ENCODE data around the gene PLCH2. TPM values are rescaled to one million over a fixed set of nuclear protein-coding genes. Genes with fewer than 3 reads are reported as not detected.
A peak's percentile ranks its signal among the peaks of the same experiment; 100 is the strongest.

Gene PLCH2
- total and polyA plus RNA-seq, 2 of the 13 experiments (the other 11 are each of a cell fraction or from before 2014, with no cell fraction given), result 0.15 to 0.67 TPM

- TF ChIP-seq ZNF670 (CRISPR knock-in tag; IDR thresholded peaks at IDR 0.05; ENCODE audit: borderline replicate concordance) (peak; percentile 79; the same call in 1 of the 2 replicates), ZNF282 (IDR thresholded peaks at IDR 0.05; ENCODE audit: partially characterized antibody) (no peak), SAP130 (CRISPR knock-in tag; IDR thresholded peaks at IDR 0.05; ENCODE audit: low read depth) (no peak), ZNF678 (CRISPR knock-in tag; IDR thresholded peaks at IDR 0.05) (no peak), ZSCAN25 (CRISPR knock-in tag; IDR thresholded peaks at IDR 0.05) (no peak), FOXM1 (CRISPR knock-in tag; IDR thresholded peaks at IDR 0.05) (no peak), ZNF430 (CRISPR knock-in tag; IDR thresholded peaks at IDR 0.05) (no peak), KAT7 (CRISPR knock-in tag; IDR thresholded peaks at IDR 0.05; ENCODE audit: borderline replicate concordance) (no peak), KLF15 (CRISPR knock-in tag; IDR thresholded peaks at IDR 0.05; ENCODE audit: borderline replicate concordance) (no peak), ZNF264 (CRISPR knock-in tag; IDR thresholded peaks at IDR 0.05) (no peak), ZNF607 (CRISPR knock-in tag; IDR thresholded peaks at IDR 0.05; ENCODE audit: borderline replicate concordance) (no peak), HOXA7 (CRISPR knock-in tag; IDR thresholded peaks at IDR 0.05) (no peak), KLF11 (CRISPR knock-in tag; IDR thresholded peaks at IDR 0.05) (no peak), ZNF563 (CRISPR knock-in tag; IDR thresholded peaks at IDR 0.05) (peak; percentile 35; the same call in 1 of the 2 replicates), SCMH1 (CRISPR knock-in tag; IDR thresholded peaks at IDR 0.05; ENCODE audit: borderline replicate concordance) (no peak), JUN (CRISPR knock-in tag; IDR thresholded peaks at IDR 0.05) (no peak), ETV5 (CRISPR knock-in tag; IDR thresholded peaks at IDR 0.05; ENCODE audit: borderline replicate concordance) (no peak; the same call in 1 of the 2 replicates), MXI1 (IDR thresholded peaks at IDR 0.05; ENCODE audit: borderline replicate concordance, low read depth, low read length) (no peak), TMF1 (CRISPR knock-in tag; IDR thresholded peaks at IDR 0.05; ENCODE audit: low read depth) (no peak), ZC3H13 (CRISPR knock-in tag; IDR thresholded peaks at IDR 0.05) (peak; percentile 81), BRCA1 (CRISPR knock-in tag; IDR thresholded peaks at IDR 0.05) (no peak), MEIS2 (CRISPR knock-in tag; IDR thresholded peaks at IDR 0.05) (no peak), ZNF432 (CRISPR knock-in tag; IDR thresholded peaks at IDR 0.05; ENCODE audit: borderline replicate concordance) (no peak), ZNF354B (CRISPR knock-in tag; IDR thresholded peaks at IDR 0.05) (no peak), ZNF691 (CRISPR knock-in tag; IDR thresholded peaks at IDR 0.05; ENCODE audit: borderline replicate concordance, low read depth) (no peak), CAMTA2 (CRISPR knock-in tag; IDR thresholded peaks at IDR 0.05; ENCODE audit: borderline replicate concordance) (no peak)
- TF ChIP-seq, protein P1, sequence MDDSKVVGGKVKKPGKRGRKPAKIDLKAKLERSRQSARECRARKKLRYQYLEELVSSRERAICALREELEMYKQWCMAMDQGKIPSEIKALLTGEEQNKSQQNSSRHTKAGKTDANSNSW (CRISPR knock-in tag; IDR thresholded peaks at IDR 0.05; ENCODE audit: borderline replicate concordance), result no peak
- TF ChIP-seq, protein P2, sequence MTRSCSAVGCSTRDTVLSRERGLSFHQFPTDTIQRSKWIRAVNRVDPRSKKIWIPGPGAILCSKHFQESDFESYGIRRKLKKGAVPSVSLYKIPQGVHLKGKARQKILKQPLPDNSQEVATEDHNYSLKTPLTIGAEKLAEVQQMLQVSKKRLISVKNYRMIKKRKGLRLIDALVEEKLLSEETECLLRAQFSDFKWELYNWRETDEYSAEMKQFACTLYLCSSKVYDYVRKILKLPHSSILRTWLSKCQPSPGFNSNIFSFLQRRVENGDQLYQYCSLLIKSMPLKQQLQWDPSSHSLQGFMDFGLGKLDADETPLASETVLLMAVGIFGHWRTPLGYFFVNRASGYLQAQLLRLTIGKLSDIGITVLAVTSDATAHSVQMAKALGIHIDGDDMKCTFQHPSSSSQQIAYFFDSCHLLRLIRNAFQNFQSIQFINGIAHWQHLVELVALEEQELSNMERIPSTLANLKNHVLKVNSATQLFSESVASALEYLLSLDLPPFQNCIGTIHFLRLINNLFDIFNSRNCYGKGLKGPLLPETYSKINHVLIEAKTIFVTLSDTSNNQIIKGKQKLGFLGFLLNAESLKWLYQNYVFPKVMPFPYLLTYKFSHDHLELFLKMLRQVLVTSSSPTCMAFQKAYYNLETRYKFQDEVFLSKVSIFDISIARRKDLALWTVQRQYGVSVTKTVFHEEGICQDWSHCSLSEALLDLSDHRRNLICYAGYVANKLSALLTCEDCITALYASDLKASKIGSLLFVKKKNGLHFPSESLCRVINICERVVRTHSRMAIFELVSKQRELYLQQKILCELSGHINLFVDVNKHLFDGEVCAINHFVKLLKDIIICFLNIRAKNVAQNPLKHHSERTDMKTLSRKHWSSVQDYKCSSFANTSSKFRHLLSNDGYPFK (CRISPR knock-in tag; IDR thresholded peaks at IDR 0.05; ENCODE audit: borderline replicate concordance), result peak; percentile 4; the same call in 1 of the 2 replicates
These were observed 71.3 kb downstream of the PLCH2 start (continued) for GRCh38 chr1:2547210-2548067.

Measured in HepG2 (cell line).